Urinary bladder (tissue), 4 donors: ENCODE results near the gene EXOC3L2. TPM values are rescaled to one million over a fixed set of nuclear protein-coding genes. Genes with fewer than 3 reads are reported as not detected.

ENCODE experiments used
- DNase-seq: peaks from one replicate; pipeline ENCODE4 v3.0.0-alpha.2; 2015; ENCODE audit errors: extremely low spot score
- H3K27ac ChIP-seq: one replicate; pipeline ENCODE4 v1.5.1; 2013; ENCODE audit warnings: low read depth, mild to moderate bottlenecking, moderate library complexity
- H3K36me3 ChIP-seq: one replicate; pipeline ENCODE4 v1.6.1; 2013; ENCODE audit warnings: mild to moderate bottlenecking, moderate library complexity; ENCODE audit not compliant: insufficient read depth
- H3K4me1 ChIP-seq: one replicate; pipeline ENCODE4 v1.6.1; 2013; ENCODE audit warnings: mild to moderate bottlenecking, moderate library complexity; ENCODE audit not compliant: insufficient read depth
- H3K4me3 ChIP-seq: one replicate; pipeline ENCODE4 v1.5.1; 2013; ENCODE audit warnings: low read depth, low read length
- WGBS: extraction: QIAGEN DNeasy Blood & Tissue Kit; methylation state at CpG from one replicate; pipeline ENCODE4 v1.1.7; 2013; 5-methylcytosine and 5-hydroxymethylcytosine counted together
- polyA plus RNA-seq: library from polyadenylated mRNA; stranded (reverse); fragments of 200-250 nt; gene quantifications from one replicate; pipeline ENCODE4 v1.2.3, GENCODE V29; 2013
- total RNA-seq: library from RNA; depleted of rRNA; stranded (reverse); fragments of >200 nt; gene quantifications from one replicate; pipeline ENCODE4 v1.2.3, GENCODE V29; 2014
- donor health status: healthy with polysubstance abuse.
- donor health status: healthy.

EXOC3L2 gene
- total and polyA plus RNA-seq, 2 donors = 3.4 to 6.9 TPM

DNA sequence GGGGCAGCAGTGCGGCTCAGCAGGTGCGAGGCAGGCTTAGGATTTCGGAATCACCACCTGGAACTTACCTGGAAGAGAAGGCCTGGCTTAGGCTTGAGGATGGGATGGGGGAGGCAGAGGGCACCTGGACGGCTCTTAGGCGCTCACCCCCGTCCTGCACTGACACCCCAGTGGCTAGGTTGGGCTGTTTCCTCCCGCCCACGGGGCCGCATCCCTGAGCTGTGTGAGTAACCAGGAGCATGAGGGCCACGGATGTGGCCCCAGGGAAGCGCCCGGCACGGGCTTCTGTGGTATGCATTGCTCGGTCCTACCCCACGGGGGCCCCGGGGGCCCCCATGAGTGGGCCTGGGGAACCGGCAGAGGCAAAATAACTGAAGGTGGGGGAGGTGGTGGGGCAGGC, 82.1 kb downstream of the EXOC3L2 start:
- Histone ChIP-seq H3K4me1 (no peaks in the 10 kb centered on the region), H3K36me3 (no peaks in the 10 kb centered on the region), H3K4me3 (no peak overlapping the region), H3K27ac (no peak overlapping the region)
- DNase-seq = no peak
- 86% methylated on average over 17 of the region's 17 CpGs for WGBS

DNA sequence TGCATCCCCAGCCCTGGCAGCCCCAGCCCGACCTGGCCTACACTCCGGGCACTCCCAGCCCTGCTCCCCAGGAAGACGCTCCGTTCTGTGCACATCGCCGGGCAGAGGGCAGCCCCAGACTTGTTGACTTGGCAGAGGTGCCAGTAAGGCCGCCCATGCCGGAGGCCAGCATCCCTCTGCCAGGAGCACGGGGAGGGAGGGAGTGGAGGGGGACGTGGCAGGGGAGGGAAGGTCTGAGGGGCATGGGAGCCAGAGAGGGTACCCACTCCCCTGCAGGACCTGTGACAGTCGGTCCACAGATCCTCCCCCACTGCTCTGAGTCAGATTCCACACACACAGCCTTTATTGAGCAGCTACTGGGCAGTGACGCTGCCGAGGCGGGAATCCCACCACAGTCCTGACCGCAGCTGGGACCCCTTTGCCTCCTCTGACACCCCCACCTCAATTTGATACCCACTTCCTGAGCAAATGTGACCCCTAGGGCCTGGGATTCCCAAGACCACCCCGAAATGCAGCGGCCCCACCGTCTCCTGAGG, 82.5 kb downstream of the EXOC3L2 start:
- H3K27ac ChIP-seq = no peak overlapping the region
- 74% methylated on average over 18 of the region's 18 CpGs for WGBS
- no peak for DNase-seq
- no peak overlapping the region for H3K4me3 ChIP-seq
- H3K36me3 ChIP-seq = no peaks in the 10 kb centered on the region
- no peaks in the 10 kb centered on the region for H3K4me1 ChIP-seq

Other genes starting within 250 kb of the EXOC3L2 start
- gene RELB, start 243.9 kb downstream of the EXOC3L2 start, total RNA-seq = 2.6 TPM
- gene RELB, start 243.9 kb downstream of the EXOC3L2 start, polyA plus RNA-seq = 8.9 TPM
- gene CLASRP, start 206.4 kb downstream of the EXOC3L2 start, total RNA-seq = 11.2 TPM
- 45.6 TPM for gene CLASRP, start 206.4 kb downstream of the EXOC3L2 start, polyA plus RNA-seq
- 0.42 TPM for gene ZNF296, start 168.9 kb downstream of the EXOC3L2 start, total RNA-seq
- 0.65 TPM for gene ZNF296, start 168.9 kb downstream of the EXOC3L2 start, polyA plus RNA-seq
- 10.4 TPM for gene GEMIN7, start 166.1 kb downstream of the EXOC3L2 start, total RNA-seq
- gene GEMIN7, start 166.1 kb downstream of the EXOC3L2 start, polyA plus RNA-seq = 23.6 TPM
- gene PPP1R37, start 152.2 kb downstream of the EXOC3L2 start, total RNA-seq = 16.8 TPM
- gene PPP1R37, start 152.2 kb downstream of the EXOC3L2 start, polyA plus RNA-seq = 31.6 TPM
- 0.58 TPM for gene NKPD1, start 84.4 kb downstream of the EXOC3L2 start, total RNA-seq
- gene NKPD1, start 84.4 kb downstream of the EXOC3L2 start, polyA plus RNA-seq = 0.37 TPM
- gene TRAPPC6A, start 67.2 kb downstream of the EXOC3L2 start, total RNA-seq = 7.1 TPM
- 46.1 TPM for gene TRAPPC6A, start 67.2 kb downstream of the EXOC3L2 start, polyA plus RNA-seq
- gene BLOC1S3, start 66.6 kb downstream of the EXOC3L2 start, total RNA-seq = 3.9 TPM
- 9.3 TPM for gene BLOC1S3, start 66.6 kb downstream of the EXOC3L2 start, polyA plus RNA-seq
- 14.8 TPM for gene MARK4, start 5.9 kb upstream of the EXOC3L2 start, total RNA-seq
- gene MARK4, start 5.9 kb upstream of the EXOC3L2 start, polyA plus RNA-seq = 34.4 TPM
- gene CKM, start 77.5 kb upstream of the EXOC3L2 start, total RNA-seq = 39.0 TPM
- 1.1 TPM for gene CKM, start 77.5 kb upstream of the EXOC3L2 start, polyA plus RNA-seq
- 0.16 TPM for gene KLC3, start 95.3 kb upstream of the EXOC3L2 start, total RNA-seq
- 0.05 TPM for gene KLC3, start 95.3 kb upstream of the EXOC3L2 start, polyA plus RNA-seq
- 8.6 TPM for gene ERCC2, start 125.2 kb upstream of the EXOC3L2 start, total RNA-seq
- 17.5 TPM for gene ERCC2, start 125.2 kb upstream of the EXOC3L2 start, polyA plus RNA-seq
- gene PPP1R13L, start 159.7 kb upstream of the EXOC3L2 start, total RNA-seq = 7.7 TPM
- 28.1 TPM for gene PPP1R13L, start 159.7 kb upstream of the EXOC3L2 start, polyA plus RNA-seq
- 1.8 TPM for gene POLR1G, start 161.2 kb upstream of the EXOC3L2 start, total RNA-seq
- gene POLR1G, start 161.2 kb upstream of the EXOC3L2 start, polyA plus RNA-seq = 5.0 TPM
- gene ERCC1, start 178.5 kb upstream of the EXOC3L2 start, total RNA-seq = 64.0 TPM
- gene ERCC1, start 178.5 kb upstream of the EXOC3L2 start, polyA plus RNA-seq = 50.3 TPM
- 10.4 TPM for gene FOSB, start 222.6 kb upstream of the EXOC3L2 start, total RNA-seq
- gene FOSB, start 222.6 kb upstream of the EXOC3L2 start, polyA plus RNA-seq = 128 TPM